ENCODE results near the gene PDGFRB. TPM values are rescaled to one million over a fixed set of nuclear protein-coding genes. Genes with fewer than 3 reads are reported as not detected.

PDGFRB gene
- total RNA-seq, 1 donor from 2014 or later: 13.0 TPM

DNA sequence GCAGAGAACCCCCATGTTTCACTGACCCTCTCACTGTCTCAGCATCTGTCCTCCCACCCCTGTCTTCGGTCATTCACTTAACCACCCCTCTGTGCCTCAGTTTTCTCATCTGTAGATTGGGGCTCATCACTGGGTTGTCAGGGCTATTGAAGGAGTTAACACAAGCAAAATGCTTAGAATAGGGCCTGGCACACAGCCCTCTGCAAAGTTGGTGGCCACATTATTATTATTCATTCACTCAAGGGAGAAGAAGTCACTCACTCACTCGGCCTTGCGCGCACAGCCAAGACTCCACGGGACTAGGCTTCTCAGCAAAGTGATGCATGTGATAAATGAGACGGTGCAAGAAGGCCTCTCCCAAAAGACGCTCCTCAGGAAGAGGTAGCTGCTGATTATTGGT is 8.0 kb downstream of the PDGFRB start:
- DNase-seq (ENCODE audit: extremely low read depth, low read depth, low spot score): no peak

GRCh38 chr5:150146862-150147601 is 8.6 kb downstream of the PDGFRB start:
- no peak for DNase-seq (ENCODE audit: extremely low read depth, low read depth, low spot score)

- no peak for DNase-seq (ENCODE audit: extremely low read depth, low read depth, low spot score)
These were observed 9.4 kb downstream of the PDGFRB start for GRCh38 chr5:150146235-150146634.

DNA sequence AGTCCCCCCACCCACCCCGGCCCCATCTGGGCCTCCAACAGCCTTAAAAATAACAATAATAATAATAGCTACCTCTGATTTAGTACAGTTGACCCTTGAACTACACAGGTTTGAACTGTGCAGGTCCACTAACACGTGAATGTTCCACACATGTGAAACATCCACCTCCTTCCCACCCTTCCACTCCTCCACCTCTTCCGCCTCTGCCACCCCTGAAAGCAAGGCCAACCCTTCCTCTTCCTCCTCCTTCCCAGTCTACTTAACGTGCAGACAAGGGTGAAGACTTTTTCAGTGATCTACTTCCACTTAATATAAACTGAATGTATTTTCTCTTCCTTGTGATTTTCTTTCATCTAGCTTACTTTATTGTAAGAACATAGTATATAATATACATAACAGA is 10.8 kb downstream of the PDGFRB start:
- no peak for DNase-seq (ENCODE audit: extremely low read depth, low read depth, low spot score)

DNA sequence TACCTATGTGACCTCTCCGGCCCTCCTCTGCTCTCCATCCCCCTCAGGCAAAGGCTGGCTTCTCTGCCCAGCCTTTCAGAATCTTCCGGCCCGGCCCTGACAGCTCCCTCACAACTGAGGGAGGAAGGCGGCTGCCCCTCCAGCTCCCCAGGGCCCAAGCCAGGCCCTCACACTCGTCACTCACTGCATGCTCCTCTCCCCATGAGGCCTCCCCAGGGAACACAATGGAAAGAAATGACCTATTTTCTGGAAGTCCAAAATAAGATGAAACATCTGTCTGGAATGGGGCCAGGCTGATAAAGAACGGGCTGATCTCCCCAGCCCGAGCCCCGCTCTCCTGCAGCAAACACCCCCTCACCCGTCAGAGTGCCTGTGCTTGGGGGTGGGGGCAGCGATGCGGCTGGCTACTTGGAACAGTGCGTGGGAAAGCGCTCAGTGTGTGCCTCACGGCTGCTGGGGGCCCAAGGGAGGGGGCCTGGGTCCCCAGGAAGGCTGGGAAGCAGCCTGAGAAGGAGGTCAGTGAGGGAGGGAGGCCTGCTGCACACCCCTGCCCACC is 11.3 kb downstream of the PDGFRB start:
- DNase-seq (ENCODE audit: extremely low read depth, low read depth, low spot score): no peak

DNA sequence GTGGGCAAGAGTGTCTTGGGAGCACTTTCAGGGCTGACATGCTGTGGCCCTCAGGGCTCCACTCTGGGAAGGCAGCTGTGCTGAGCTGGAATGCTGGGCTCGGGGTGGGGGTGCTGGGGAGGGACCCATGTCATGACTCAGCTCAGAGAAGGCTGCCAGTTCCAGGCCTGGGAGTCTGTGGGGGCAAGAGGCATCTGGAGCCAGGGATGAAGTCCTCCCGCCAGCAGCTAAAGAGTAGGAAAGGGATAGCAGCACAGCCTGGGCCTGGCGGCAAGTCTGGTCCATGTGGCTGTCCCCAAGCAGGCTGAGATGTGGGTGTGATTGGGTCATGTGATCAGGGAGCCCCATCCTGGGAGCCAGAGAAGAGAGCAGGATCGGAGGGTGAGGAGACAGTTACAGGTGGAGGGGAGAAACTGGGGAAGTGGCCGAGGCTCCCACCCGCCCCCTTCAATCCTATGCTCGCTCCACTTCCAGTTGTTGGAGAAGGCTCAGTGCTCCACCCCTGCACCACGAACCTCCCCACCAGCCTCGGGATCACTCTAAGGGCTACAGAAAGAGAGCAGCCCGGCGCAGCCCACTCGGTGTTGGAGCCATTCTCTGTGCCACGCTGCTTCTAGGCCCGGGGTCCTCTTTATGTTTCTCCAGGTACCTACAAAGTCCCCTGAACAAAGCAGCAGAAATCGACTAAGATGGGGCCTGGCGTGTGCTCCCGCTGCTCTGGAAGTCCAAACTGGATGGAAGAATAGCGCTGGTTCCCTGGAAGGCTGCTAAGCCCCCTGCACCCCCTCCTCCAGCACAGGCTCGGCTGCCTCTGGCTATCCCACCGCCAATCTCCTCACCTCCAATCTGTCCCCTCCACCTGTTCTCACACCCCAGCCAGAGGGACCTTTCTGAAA is 12.0 kb downstream of the PDGFRB start:
- no peak for DNase-seq (ENCODE audit: extremely low read depth, low read depth, low spot score)

DNA sequence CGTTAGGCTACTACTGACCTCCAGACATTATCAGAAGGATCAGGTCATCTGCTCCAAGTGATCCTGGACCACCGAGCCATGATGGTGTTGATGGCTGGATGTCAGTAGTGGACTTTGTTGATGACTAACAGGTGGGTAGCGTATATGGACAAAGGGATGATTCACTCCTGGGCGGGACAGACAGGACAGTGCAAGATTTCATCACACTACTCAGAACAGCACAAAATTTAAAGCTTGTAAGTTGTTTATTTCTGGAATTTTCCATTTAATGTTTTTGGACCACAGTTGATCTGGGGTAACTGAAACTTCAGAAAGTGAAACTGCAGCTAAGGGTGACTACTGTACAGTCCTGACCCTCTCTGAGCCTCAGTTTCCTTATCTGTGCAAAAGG is 12.7 kb downstream of the PDGFRB start:
- DNase-seq (ENCODE audit: extremely low read depth, low read depth, low spot score): no peak

DNA sequence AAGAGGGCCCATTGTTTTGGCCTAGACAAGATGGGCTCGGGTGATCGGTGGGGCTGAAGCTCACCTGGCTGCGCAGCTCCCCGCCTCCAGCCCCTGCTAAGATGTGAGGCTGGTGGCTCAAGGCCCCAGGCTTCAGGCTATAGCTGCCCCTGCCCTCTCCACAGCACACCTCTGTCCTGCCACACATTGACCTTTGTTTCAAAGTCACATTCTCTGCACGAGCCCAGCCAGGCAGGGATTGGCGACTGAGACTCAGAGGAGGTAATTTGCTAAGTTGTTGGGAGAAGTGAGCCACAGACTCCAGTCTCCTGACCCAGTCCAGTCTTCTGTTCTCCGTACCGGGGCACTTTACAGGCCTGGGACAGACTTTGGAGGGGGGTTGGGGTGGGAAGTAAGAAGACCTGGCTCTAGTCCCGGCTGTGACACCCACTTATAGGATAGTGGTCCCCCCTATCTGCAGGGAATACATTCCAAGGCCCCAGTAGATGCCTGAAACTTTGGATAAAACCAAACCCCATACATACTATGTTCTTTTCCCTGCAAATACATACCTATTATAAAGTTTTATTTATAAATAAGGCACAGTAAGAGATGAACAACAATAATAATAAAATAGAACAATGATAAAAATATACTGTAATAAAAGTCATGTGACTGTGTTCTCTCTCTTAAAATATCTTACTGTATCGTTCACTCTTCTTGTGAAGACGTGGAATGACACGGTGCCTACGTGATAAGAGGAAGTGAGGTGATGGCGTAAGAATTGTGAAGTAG is 13.3 kb downstream of the PDGFRB start:
- no peak for DNase-seq (ENCODE audit: extremely low read depth, low read depth, low spot score)

- no peak for DNase-seq (ENCODE audit: extremely low read depth, low read depth, low spot score)
These were observed 14.0 kb downstream of the PDGFRB start for GRCh38 chr5:150141544-150142184.

GRCh38 chr5:150140830-150141229 is 14.8 kb downstream of the PDGFRB start:
- DNase-seq (ENCODE audit: extremely low read depth, low read depth, low spot score): no peak

GRCh38 chr5:150139334-150139733 is 16.3 kb downstream of the PDGFRB start:
- no peak for DNase-seq (ENCODE audit: extremely low read depth, low read depth, low spot score)

- DNase-seq (ENCODE audit: extremely low read depth, low read depth, low spot score): no peak
These were observed 16.9 kb downstream of the PDGFRB start for GRCh38 chr5:150138551-150139265.

DNA sequence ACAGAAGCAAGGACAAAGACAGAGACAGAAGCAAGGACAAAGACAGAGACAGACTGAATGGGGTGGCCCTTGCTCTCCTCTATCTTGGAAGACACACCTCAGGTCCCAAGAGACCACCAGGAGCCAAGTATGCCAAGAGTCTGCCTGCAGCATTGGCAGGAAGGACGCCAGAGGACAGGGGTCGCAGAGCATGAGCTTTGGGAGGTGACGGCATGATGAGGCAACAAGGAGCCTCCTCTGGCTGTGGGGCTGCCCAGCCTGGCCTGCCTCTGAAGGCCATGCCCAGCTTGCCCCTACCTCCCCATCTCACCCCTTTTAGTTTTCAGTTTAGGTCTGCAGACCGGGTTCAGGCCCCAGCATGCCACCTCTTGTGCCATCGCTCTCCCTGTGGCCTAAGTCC is 17.6 kb downstream of the PDGFRB start:
- no peak for DNase-seq (ENCODE audit: extremely low read depth, low read depth, low spot score)

DNA sequence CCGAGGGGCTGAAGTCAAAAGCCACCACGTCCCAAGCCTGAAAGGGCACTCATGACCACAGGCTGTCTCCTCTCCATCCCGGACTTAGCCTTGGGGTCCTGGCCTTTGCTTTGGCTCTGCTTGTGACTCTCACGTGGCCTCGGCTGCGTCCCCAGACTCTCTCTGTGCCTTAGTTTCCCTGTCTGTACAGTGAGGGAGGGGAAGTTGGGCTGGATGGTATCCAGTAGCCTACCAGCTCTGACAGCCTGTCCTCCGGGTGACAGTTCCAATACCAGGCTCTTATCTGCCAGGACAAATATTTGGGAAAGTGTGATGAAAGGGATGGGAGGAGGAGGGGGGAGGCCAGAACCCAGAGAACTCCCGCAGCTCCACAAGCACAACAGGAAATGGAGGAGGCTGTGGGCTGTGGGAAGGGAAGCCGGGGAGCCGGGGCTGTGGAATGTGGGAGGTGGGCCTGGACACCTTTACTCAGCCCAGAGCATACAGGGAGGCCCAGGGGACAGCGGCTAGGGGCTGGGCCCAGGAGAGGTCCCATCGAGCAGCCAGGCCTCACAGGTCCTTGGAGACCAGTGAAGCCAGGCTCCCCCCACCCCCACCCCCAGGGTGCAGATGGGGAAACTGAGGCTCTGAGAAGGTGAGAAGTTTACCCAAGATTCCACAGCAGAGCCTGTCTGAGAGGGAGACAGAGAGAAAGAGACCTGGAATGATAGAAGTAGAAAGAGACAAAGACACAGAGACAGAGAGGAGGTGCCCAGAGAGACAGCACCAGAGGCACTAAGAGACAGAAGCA is 18.3 kb downstream of the PDGFRB start:
- no peak for DNase-seq (ENCODE audit: extremely low read depth, low read depth, low spot score)

GRCh38 chr5:150136305-150137167 is 19.1 kb downstream of the PDGFRB start:
- no peak for DNase-seq (ENCODE audit: extremely low read depth, low read depth, low spot score)

GRCh38 chr5:150135557-150136304 is 19.9 kb downstream of the PDGFRB start:
- no peak for DNase-seq (ENCODE audit: extremely low read depth, low read depth, low spot score)

DNA sequence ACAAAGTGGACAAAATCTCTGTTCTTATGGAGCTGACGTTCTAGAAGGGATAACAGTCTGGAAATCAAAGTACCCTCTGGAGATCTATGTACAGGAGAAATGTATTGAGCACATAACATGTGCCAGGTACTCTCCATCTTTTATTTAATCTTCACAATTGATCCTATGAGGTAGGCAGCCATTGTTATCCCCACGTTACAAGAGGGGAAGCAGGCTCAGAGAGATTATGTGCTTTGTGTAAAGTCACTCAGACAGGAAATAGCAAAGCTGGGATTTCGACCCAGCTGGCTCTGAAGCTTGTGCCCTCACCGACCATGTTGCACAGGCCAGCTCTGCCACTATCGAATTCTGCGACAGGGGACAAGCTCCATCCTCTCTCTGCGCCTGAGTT is 21.5 kb downstream of the PDGFRB start:
- DNase-seq (ENCODE audit: extremely low read depth, low read depth, low spot score): no peak
